Activated naive CD4-positive, alpha-beta T cell (primary cell): Measurements from ENCODE around the gene CHAC1.
A peak's percentile ranks its signal among the peaks of the same experiment; 100 is the strongest.

Source experiments
- DNase-seq, 4 experiments: peaks; one replicate each; lab custom pipeline; 2025; lab: John Stamatoyannopoulos, UW

The CHAC1 gene

GRCh38 chr15:40952901-40953712 lies at the start of gene CHAC1:
CHAC1 (plus strand) TSS chr15:40953471; CDS start chr15:40953584, 113 bp downstream.
- peak; percentile 84 to 91 (median 90) for DNase-seq

DNA sequence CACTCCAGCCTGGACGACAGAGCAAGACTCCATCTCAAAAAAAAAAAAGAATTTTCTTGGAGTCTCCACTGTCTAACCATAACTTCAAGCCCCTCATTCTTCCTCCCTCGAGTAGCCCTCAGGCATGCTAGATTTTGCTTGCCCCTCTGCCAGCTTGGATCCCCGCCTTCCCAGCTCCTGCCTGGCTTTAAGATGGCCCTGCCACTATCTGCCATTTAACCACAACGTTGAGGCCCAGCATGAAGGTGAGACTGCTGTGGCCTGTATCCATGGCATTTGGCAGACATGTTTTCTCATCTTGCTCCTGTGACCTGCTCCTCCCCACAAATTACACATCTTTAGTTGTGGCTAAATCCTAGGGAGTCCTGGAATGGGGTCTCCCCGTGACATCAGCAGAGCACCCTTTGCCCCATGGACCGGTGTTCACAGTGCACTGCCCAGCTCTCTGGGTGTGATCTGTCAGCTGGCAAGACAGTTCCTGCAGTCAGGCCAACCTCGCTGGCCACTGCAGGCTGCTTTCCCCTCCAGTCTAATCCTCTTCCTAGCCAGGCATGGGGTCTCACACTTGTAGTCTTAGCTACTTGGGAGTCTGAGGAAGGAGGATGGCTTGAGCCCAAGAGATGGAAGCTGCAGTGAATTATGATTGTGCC lies 48.6 kb upstream of the CHAC1 start:
- no peak for DNase-seq

DNA sequence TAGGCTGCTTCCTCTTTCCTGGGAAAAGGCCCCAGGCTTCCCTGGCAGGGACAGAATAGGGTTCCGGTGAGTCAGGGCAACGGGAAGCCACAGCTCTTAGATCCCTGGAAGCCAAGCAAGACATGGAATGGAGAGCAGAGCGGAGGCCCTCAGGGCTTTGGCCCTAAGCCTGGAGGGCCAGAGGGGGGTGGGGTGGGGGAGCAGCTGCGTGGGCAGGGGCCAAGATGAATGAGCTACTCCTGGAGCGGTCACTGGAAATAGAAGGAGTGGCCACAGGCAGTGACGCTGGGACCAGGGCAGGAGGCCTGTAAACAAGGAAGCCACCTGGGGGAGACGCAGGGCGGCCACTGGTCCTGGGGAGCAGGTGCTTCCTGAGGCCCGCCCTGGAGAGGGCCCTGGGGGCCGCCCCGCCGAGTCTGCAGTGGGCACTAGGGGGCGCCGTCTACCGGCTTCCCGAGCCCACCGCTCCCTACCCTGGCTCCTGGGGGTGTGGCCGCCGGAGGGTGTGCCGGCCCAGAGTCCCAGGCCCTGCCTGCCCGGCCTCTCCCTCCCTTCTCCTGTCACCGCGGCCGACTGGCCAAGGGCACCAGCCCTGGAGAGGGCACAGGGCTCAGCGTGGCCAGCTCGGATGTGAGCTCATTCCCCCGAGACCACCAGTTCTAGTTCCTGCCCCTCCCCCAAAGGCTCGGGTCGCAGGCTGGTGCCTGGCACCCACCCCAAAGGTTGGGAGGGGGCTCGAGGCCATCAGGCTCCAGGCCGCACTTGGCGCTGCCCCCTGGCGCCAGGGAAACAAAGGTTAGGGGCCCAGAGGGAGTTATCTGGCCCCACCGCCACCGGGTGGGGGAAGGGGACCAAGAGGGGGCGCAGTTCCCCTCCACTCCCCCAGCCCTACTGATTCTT lies 46.9 kb upstream of the CHAC1 start:
- DNase-seq = peak; percentile 28 to 75 (median 57)

GRCh38 chr15:40906991-40907802 lies 46.1 kb upstream of the CHAC1 start:
- DNase-seq = peak in 2 of 4 experiments; percentile 30 to 55

DNA sequence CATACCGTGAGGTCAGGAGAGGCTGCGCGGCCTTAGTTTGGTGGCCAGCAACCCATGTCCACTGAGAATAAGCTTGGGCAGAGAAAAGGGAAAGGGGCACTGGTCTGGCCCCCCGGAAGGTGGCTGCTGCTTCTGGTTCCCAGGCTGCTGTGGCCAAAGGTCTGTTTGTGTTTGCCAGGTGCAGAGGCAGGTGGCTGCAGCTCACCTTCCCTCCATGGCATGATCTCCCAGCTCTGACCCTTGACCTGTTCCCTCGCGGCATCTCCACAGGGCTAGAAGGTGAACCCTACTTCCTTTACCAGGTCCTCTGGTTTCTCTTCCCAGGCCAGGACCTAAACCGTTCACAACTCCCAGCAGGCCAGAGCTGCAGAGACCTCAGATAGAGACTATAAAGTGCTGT lies 45.2 kb upstream of the CHAC1 start:
- no peak for DNase-seq

GRCh38 chr15:40909662-40910630 lies 43.3 kb upstream of the CHAC1 start:
- no peak for DNase-seq

- no peak for DNase-seq
Measured at GRCh38 chr15:40911141-40911540, 42.1 kb upstream of the CHAC1 start.

GRCh38 chr15:40911693-40912092 lies 41.6 kb upstream of the CHAC1 start:
- no peak for DNase-seq

- no peak for DNase-seq
Measured at GRCh38 chr15:40912478-40912877, 40.8 kb upstream of the CHAC1 start.

GRCh38 chr15:40914013-40914412 lies 39.3 kb upstream of the CHAC1 start:
- no peak for DNase-seq

GRCh38 chr15:40914486-40914885 lies 38.8 kb upstream of the CHAC1 start:
- no peak for DNase-seq

DNA sequence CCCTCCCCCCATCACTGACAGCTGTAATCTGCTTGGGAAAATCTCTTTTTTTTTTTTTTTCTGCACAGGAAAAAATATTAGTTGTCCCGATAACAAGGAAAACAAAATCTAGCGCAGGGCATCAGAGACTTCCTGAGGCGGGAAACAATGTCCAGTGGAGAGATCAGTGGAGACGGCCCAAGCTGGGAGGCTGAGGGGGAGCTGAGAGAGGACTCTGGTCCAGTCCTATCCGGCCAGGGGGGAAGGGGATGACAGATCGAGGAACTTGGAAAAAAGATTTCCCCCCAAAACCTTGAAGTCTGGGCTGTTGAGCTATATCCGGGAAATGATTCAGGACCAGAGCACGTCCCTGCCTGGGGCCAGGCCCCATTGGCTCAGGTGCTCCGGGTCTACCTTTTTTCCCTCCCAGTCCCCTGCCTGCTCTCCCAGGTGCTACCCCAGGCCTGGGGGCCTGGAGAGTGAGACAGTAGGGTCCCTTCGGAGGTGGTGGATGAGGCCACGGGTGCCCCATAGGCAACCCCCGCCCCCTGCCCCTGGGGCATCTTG lies 38.1 kb upstream of the CHAC1 start:
- no peak for DNase-seq

DNA sequence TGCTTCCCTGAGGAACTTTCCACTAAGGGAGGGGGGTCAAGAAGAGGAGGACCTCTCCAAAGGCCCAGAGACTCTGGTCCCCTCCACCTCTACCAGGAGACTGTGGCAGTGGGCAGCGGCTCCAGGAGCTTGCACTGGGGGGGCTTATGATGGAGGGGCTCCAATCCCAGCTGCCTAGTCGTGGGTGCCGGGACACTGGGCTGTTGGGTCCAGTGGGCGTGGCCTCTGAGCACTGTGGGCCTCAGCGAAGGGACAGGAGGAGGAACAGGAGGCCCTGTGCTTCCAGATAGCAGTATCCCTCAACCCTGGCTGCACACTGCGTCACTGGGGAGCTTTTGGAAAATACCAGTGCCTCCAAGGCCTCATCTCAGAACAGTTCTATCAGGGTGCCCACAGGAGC lies 37.6 kb upstream of the CHAC1 start:
- DNase-seq = no peak

- DNase-seq = no peak
Measured at GRCh38 chr15:40917585-40917984, 35.7 kb upstream of the CHAC1 start.

- no peak for DNase-seq
Measured at GRCh38 chr15:40918146-40918798, 35.0 kb upstream of the CHAC1 start.

DNA sequence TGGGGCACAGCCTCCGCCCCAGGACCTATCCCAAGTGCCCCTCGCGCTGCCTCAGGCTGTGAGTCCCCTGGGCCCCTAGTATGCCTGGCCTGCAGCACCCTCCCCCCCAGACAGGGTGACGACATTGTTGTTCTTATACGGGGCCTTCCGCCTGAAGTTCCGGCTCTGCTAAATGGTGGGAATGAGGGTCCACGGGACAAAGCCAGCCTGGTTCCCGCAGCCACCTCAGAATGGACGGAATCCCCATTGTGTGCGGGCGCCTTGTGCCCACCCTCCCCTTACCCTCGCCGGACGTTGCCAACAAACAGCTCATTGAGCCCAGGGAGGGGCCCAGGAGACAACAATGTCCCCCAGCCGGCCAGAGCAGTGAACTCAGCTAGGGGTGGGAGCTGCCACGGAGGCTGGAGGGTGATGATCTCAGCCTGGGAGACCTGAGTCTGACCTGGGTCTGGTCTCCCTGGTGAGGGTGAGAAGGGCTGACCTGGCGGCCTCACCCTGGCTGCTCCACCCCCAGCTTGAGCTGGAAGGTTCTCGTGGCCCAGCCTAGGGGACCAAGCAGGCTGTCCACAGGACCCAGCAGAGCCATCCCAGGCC lies 34.4 kb upstream of the CHAC1 start:
- DNase-seq = no peak

GRCh38 chr15:40921949-40922607 lies 31.2 kb upstream of the CHAC1 start:
- DNase-seq = no peak

DNA sequence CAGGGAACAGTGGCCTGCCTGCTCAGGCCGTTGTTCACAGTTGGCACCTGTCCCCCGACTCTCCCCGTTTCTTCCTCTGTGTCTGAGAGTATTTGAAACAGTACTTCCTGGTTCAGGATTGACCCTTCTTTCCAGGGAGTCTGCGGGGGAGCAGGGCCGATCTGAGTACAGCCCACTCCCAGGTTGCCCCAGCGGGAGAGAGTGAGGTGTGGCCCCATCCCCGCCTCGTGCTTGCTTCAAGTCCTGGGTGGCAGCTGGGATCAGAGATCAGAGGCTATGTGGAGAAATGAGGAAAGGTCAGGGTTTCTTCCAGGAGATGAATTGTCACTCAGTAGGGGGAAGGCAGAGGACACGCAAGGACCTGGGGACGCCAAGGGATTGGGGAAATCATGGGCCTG lies 30.7 kb upstream of the CHAC1 start:
- DNase-seq = no peak

DNA sequence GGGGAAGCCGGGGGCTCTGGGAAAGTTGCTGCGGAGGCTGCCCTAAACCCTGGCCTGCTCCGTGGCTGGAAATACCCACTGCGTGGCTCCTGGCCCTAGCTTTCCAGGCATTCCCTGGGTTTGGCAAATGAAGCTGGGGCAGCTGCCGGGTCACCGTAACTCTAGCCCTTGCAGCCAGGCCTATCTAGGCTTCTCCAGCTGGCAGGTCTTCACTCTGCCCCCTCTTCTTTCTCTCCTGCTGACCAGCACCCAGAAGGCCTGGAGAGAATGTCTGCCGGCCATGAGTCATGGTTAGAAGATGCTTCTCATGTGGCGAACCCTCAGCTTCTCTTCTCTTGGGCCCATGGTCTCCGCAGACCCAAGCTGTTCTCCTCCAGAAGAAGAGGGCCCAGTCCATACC lies 29.7 kb upstream of the CHAC1 start:
- DNase-seq = no peak
